ENCODE data around the gene FASTK. TPM values are rescaled to one million over a fixed set of nuclear protein-coding genes. Genes with fewer than 3 reads are reported as not detected.
"Not testable (repeated sequence)": the region's sequence is repeated elsewhere in the genome, so short reads cannot be mapped to it uniquely, and the experiment has no call there.

Gene FASTK
- total RNA-seq, 1 donor from 2014 or later, result 82.4 TPM

- Mint-ChIP-seq H3K36me3 (ENCODE audit: low read depth) (no peaks in the 10 kb centered on the region), H3K9me3 (no peaks in the 10 kb centered on the region), H3K27me3 (ENCODE audit: low read depth) (no peaks in the 10 kb centered on the region), H3K4me1 (peaks cover 8% of the 10 kb centered on the region), H3K4me3 (no peak overlapping the region), H3K27ac (ENCODE audit: unreplicated experiment) (no peak overlapping the region)
- no peak for DNase-seq (ENCODE audit: low read depth, low spot score)
- TF ChIP-seq, protein P1, sequence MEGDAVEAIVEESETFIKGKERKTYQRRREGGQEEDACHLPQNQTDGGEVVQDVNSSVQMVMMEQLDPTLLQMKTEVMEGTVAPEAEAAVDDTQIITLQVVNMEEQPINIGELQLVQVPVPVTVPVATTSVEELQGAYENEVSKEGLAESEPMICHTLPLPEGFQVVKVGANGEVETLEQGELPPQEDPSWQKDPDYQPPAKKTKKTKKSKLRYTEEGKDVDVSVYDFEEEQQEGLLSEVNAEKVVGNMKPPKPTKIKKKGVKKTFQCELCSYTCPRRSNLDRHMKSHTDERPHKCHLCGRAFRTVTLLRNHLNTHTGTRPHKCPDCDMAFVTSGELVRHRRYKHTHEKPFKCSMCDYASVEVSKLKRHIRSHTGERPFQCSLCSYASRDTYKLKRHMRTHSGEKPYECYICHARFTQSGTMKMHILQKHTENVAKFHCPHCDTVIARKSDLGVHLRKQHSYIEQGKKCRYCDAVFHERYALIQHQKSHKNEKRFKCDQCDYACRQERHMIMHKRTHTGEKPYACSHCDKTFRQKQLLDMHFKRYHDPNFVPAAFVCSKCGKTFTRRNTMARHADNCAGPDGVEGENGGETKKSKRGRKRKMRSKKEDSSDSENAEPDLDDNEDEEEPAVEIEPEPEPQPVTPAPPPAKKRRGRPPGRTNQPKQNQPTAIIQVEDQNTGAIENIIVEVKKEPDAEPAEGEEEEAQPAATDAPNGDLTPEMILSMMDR (conservative IDR thresholded peaks at IDR 0.05), result no peak
Observed at GRCh38 chr7:151032936-151033863, 47.4 kb downstream of the FASTK start.

- peaks cover 8% of the 10 kb centered on the region for H3K27me3 Mint-ChIP-seq (ENCODE audit: low read depth)
- H3K9me3 Mint-ChIP-seq, result no peaks in the 10 kb centered on the region
- H3K4me1 Mint-ChIP-seq, result peaks cover 16% of the 10 kb centered on the region
- TF ChIP-seq, protein P1 (conservative IDR thresholded peaks at IDR 0.05), result no peak
- peak overlapping the region; percentile 52 for H3K4me3 Mint-ChIP-seq
- no peak for DNase-seq (ENCODE audit: low read depth, low spot score)
- no peak overlapping the region for H3K27ac Mint-ChIP-seq (ENCODE audit: unreplicated experiment)
- H3K36me3 Mint-ChIP-seq (ENCODE audit: low read depth), result no peaks in the 10 kb centered on the region
Observed at GRCh38 chr7:151031011-151031410, 49.6 kb downstream of the FASTK start.

GRCh38 chr7:151028948-151029501 lies 51.6 kb downstream of the FASTK start:
- H3K36me3 Mint-ChIP-seq (ENCODE audit: low read depth), result no peaks in the 10 kb centered on the region
- no peak for DNase-seq (ENCODE audit: low read depth, low spot score)
- peaks cover 16% of the 10 kb centered on the region for H3K4me1 Mint-ChIP-seq
- H3K27ac Mint-ChIP-seq (ENCODE audit: unreplicated experiment), result peak overlapping the region; percentile 95
- peaks cover 8% of the 10 kb centered on the region for H3K27me3 Mint-ChIP-seq (ENCODE audit: low read depth)
- H3K9me3 Mint-ChIP-seq, result no peaks in the 10 kb centered on the region
- TF ChIP-seq, protein P1 (conservative IDR thresholded peaks at IDR 0.05), result no peak
- H3K4me3 Mint-ChIP-seq, result peak overlapping the region; percentile 96

GRCh38 chr7:151028131-151028947 lies 52.3 kb downstream of the FASTK start, which contains the start of gene ABCB8:
ABCB8 (plus strand) TSS chr7:151028450; CDS start chr7:151028516, 66 bp downstream.
- H3K27ac Mint-ChIP-seq (ENCODE audit: unreplicated experiment), result peak within 1 kb of the TSS; percentile 95
- peaks cover 16% of the 10 kb centered on the region for H3K4me1 Mint-ChIP-seq
- no peaks in the 10 kb centered on the region for H3K36me3 Mint-ChIP-seq (ENCODE audit: low read depth)
- TF ChIP-seq, protein P1 (conservative IDR thresholded peaks at IDR 0.05), result peak; percentile 56
- DNase-seq (ENCODE audit: low read depth, low spot score), result peak; percentile 99
- peaks cover 8% of the 10 kb centered on the region for H3K27me3 Mint-ChIP-seq (ENCODE audit: low read depth)
- H3K4me3 Mint-ChIP-seq, result peak within 1 kb of the TSS; percentile 96
- H3K9me3 Mint-ChIP-seq, result no peaks in the 10 kb centered on the region

DNA sequence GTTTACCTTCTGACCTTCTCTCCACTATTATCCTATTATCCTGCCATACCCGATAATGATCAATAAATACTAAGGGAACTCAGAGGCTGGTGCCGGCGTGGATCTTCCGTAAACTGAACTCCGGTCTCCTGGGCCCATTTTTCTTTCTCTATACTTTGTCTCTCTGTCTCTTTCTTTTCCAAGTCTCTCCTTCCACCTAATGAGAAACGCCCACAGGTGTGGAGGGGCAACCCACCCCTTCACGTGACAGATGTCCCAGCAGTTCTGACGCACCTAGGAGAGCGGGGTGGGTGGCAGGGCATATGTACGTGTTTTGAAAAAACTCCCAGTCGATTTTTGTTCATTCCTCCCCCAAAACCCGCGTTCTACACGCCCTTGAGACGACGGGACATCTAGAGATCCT lies 52.9 kb downstream of the FASTK start:
- H3K9me3 Mint-ChIP-seq; H3K27me3 Mint-ChIP-seq (ENCODE audit: low read depth); DNase-seq (ENCODE audit: low read depth, low spot score); H3K36me3 Mint-ChIP-seq (ENCODE audit: low read depth): not testable (repeated sequence)
- peak overlapping the region; percentile 10 for H3K27ac Mint-ChIP-seq (ENCODE audit: unreplicated experiment)
- H3K4me1 Mint-ChIP-seq, result peaks cover 16% of the 10 kb centered on the region
- H3K4me3 Mint-ChIP-seq, result peak overlapping the region; percentile 96

GRCh38 chr7:151026771-151027727 lies 53.6 kb downstream of the FASTK start:
- H3K27ac Mint-ChIP-seq (ENCODE audit: unreplicated experiment); H3K9me3 Mint-ChIP-seq; H3K27me3 Mint-ChIP-seq (ENCODE audit: low read depth); DNase-seq (ENCODE audit: low read depth, low spot score); H3K36me3 Mint-ChIP-seq (ENCODE audit: low read depth): not testable (repeated sequence)
- Mint-ChIP-seq H3K4me1 (peaks cover 16% of the 10 kb centered on the region), H3K4me3 (peak overlapping the region; percentile 96)
